HepG2 (cell line): ENCODE measurements around the gene ZNF3. TPM values are rescaled to one million over a fixed set of nuclear protein-coding genes. Genes with fewer than 3 reads are reported as not detected.
A peak's percentile ranks its signal among the peaks of the same experiment; 100 is the strongest.

ENCODE experiments used
- ATAC-seq: fragments of 200-7000 bp; cut with Tn5 transposase; 3 replicates; pipeline ENCODE4 v1.9.1; 2020; ENCODE audit warnings: mild to moderate bottlenecking, moderate library complexity
- BruUV-seq: library from RNA; stranded (reverse); fragments of 400-500 nt; replicated peaks from 2 replicates; lab custom pipeline; 2021; lab: Mats Ljungman, UMichigan
- CTCF ChIA-PET: fragments of 300-600 bp; formaldehyde crosslinking; extraction: SDS; loops from one replicate; lab custom pipeline; 2021; ENCODE audit warnings: low total read pairs, inconsistent platforms, low intra/inter-chr PET ratio; lab: Yijun Ruan, JAX
- POLR2A ChIA-PET: fragments of 350-600 bp; sonication (Branson Sonifier 250); formaldehyde crosslinking; loops from one replicate; lab custom pipeline; 2020; ENCODE audit warnings: antibody characterized with exemption, inconsistent platforms; lab: Yijun Ruan, JAX
- DNase-seq: peaks from one replicate; pipeline ENCODE4 v3.0.0-alpha.2; 2015; ENCODE audit warnings: low spot score
- FAIRE-seq: peaks from 3 replicates; lab custom pipeline; 2011; peaks lifted over from hg19 to GRCh38; lab: Jason Lieb, UNC
- H2AFZ ChIP-seq: one replicate; pipeline ENCODE4 v1.6.1; 2011; ENCODE audit warnings: low read length, inconsistent platforms
- H3K27ac ChIP-seq: fragments of 300-600 bp; 3 replicates; pipeline ENCODE4 v1.8.0; 2011; ENCODE audit warnings: mixed run types, mild to moderate bottlenecking, mixed read lengths, low read length, inconsistent platforms; ENCODE audit not compliant: insufficient read depth; ENCODE audit errors: extremely low read length
- H3K27me3 ChIP-seq, 2 experiments: fragments of 200-600 bp in 1 of 2; 2 replicates in 1 of 2; 3 replicates in 1 of 2; pipeline versions ENCODE4 v1.6.0 to v1.8.0; 2011; ENCODE audit warnings: low read length in 2 of 2, mild to moderate bottlenecking in 2 of 2, moderate library complexity in 2 of 2, inconsistent platforms in 1 of 2; ENCODE audit not compliant: insufficient read depth in 2 of 2, control insufficient read depth in 1 of 2
- H3K36me3 ChIP-seq, 2 experiments: fragments of 200-600 bp in 1 of 2; replicated peaks in 1 of 2; 2 replicates in 1 of 2; 3 replicates in 1 of 2; pipeline versions ENCODE4 v1.5.1 to v1.8.0; 2011; ENCODE audit warnings: low read length in 2 of 2, inconsistent platforms in 1 of 2; ENCODE audit not compliant: insufficient read depth in 2 of 2, control insufficient read depth in 1 of 2
- H3K4me1 ChIP-seq: 2 replicates; pipeline ENCODE4 v1.5.1; 2012; ENCODE audit warnings: low read length, inconsistent platforms; ENCODE audit not compliant: insufficient read depth
- H3K4me2 ChIP-seq: 2 replicates; pipeline ENCODE4 v1.6.0; 2011; ENCODE audit warnings: low read depth, low read length, inconsistent platforms
- H3K4me3 ChIP-seq, 3 experiments: fragments of 200-600 bp in 1 of 3; sonication (generic), shearing (Covaris generic) in 1 of 3; replicated peaks in 1 of 3; 2 replicates each; pipeline ENCODE4 v1.5.1; 2011 to 2016; ENCODE audit warnings: low read length in 3 of 3, inconsistent platforms in 2 of 3, low read depth in 2 of 3, mild to moderate bottlenecking in 2 of 3, control low read depth in 1 of 3, mixed read lengths in 1 of 3; ENCODE audit not compliant: insufficient read depth in 1 of 3
- H3K79me2 ChIP-seq: one replicate; pipeline ENCODE4 v1.6.1; 2011; ENCODE audit warnings: low read length, inconsistent platforms; ENCODE audit not compliant: insufficient read depth
- H3K9ac ChIP-seq: 2 replicates; pipeline ENCODE4 v1.6.0; 2011; ENCODE audit warnings: mild to moderate bottlenecking, low read depth, low read length, inconsistent platforms; ENCODE audit not compliant: insufficient read depth
- H3K9me3 ChIP-seq: 2 replicates; pipeline ENCODE4 v1.5.1; 2012; ENCODE audit warnings: mild to moderate bottlenecking, low read length
- H4K20me1 ChIP-seq: 2 replicates; pipeline ENCODE4 v1.6.0; 2011; ENCODE audit warnings: inconsistent platforms, mild to moderate bottlenecking, low read length, moderate library complexity; ENCODE audit not compliant: insufficient read depth
- AGO2 ChIP-seq: fragments of 200-400 bp; formaldehyde crosslinking; optimal IDR thresholded peaks from 2 replicates; pipeline ENCODE3; 2017; ENCODE audit warnings: mild to moderate bottlenecking, low read depth, low read length, moderate library complexity
- ESRRA ChIP-seq: sonication (generic); formaldehyde crosslinking; IDR thresholded peaks from 2 replicates; pipeline ENCODE4 v1.5.1; 2020; ENCODE audit warnings: mild to moderate bottlenecking, low read depth, missing genetic modification reagents
- HINFP ChIP-seq: sonication (generic); formaldehyde crosslinking; IDR thresholded peaks from 2 replicates; pipeline ENCODE4 v1.4.0; 2020; ENCODE audit warnings: low read depth, mild to moderate bottlenecking, missing genetic modification reagents
- MAFF ChIP-seq: IDR thresholded peaks from 2 replicates; pipeline ENCODE4 v1.6.1; 2011; ENCODE audit warnings: low read depth, low read length, improper control_type of control experiment
- MAFG ChIP-seq: sonication (generic); formaldehyde crosslinking; IDR thresholded peaks from 2 replicates; pipeline ENCODE4 v1.5.1; 2020; ENCODE audit warnings: mild to moderate bottlenecking, missing genetic modification reagents
- MTF2 ChIP-seq: sonication (generic); formaldehyde crosslinking; IDR thresholded peaks from 2 replicates; pipeline ENCODE4 v1.5.0; 2020; ENCODE audit warnings: missing genetic modification reagents, borderline replicate concordance
- MYNN ChIP-seq: sonication (generic); formaldehyde crosslinking; IDR thresholded peaks from 2 replicates; pipeline ENCODE4 v1.4.0; 2020; ENCODE audit warnings: mild to moderate bottlenecking, low read depth, missing genetic modification reagents
- PAWR ChIP-seq: sonication (generic); formaldehyde crosslinking; IDR thresholded peaks from 2 replicates; pipeline ENCODE4 v1.4.0; 2020; ENCODE audit warnings: missing genetic modification reagents, mild to moderate bottlenecking, borderline replicate concordance
- PLSCR1 ChIP-seq: sonication (generic); formaldehyde crosslinking; IDR thresholded peaks from 2 replicates; pipeline ENCODE4 v1.5.0; 2020; ENCODE audit warnings: missing genetic modification reagents, mild to moderate bottlenecking, borderline replicate concordance
- POLR2A ChIP-seq, 2 experiments: IDR thresholded peaks; 2 replicates each; pipeline ENCODE4 v1.6.1; 2011; ENCODE audit warnings: low read depth in 2 of 2, low read length in 2 of 2, mild to moderate bottlenecking in 1 of 2, moderate library complexity in 1 of 2; ENCODE audit not compliant: insufficient read depth in 1 of 2
- SNAPC4 ChIP-seq: sonication (generic); formaldehyde crosslinking; IDR thresholded peaks from 2 replicates; pipeline ENCODE4 v1.4.0; 2020; ENCODE audit warnings: mild to moderate bottlenecking, missing genetic modification reagents
- ZFP36L1 ChIP-seq: sonication (generic); formaldehyde crosslinking; IDR thresholded peaks from 2 replicates; pipeline ENCODE4 v1.8.0; 2022; ENCODE audit warnings: mild to moderate bottlenecking, missing genetic modification reagents, moderate library complexity
- ZNF547 ChIP-seq: sonication (generic); formaldehyde crosslinking; IDR thresholded peaks from 2 replicates; pipeline ENCODE4 v1.5.1; 2020; ENCODE audit warnings: mild to moderate bottlenecking, missing genetic modification reagents
- ZNF83 ChIP-seq: sonication (generic); formaldehyde crosslinking; IDR thresholded peaks from 2 replicates; pipeline ENCODE4 v1.4.0; 2020; ENCODE audit warnings: missing genetic modification reagents, mild to moderate bottlenecking, borderline replicate concordance
- ZSCAN21 ChIP-seq: sonication (generic); formaldehyde crosslinking; IDR thresholded peaks from 2 replicates; pipeline ENCODE4 v1.8.0; 2022; ENCODE audit warnings: mild to moderate bottlenecking, missing genetic modification reagents, moderate library complexity, borderline replicate concordance
- WGBS: methylation state at CpG from one replicate; pipeline ENCODE4 v1.1.6; 2017; ENCODE audit warnings: low lambda C conversion rate; 5-methylcytosine and 5-hydroxymethylcytosine counted together
- in situ Hi-C: cut with HindIII; loops from 2 replicates; pipeline ENCODE4 v1.10.0; 2017; ENCODE audit warnings: low pct_unique_long_range_greater_than_20kb; ENCODE audit not compliant: extremely low pct_ligation_motif_present
- intact Hi-C: fragments of 100-400 bp; cut with micrococcal nuclease; formaldehyde crosslinking; loops from one replicate; pipeline ENCODE4 v1.10.0; 2022; ENCODE audit not compliant: unreplicated experiment
- polyA plus RNA-seq, 8 experiments: library from polyadenylated mRNA; depleted of rRNA in 3 of 8; stranded (reverse) in 7 of 8; unstranded in 1 of 8; fragments of >200 nt; fragmentation: Illumina TruSeq in 4 of 8; extraction: Trizol in 4 of 8; gene quantifications; 2 replicates each; pipeline versions ENCODE4 v1.2.1 to v1.2.3, GENCODE V29; 2011 to 2016; ENCODE audit warnings: low read depth in 4 of 8, missing spikeins in 1 of 8, mixed read lengths in 1 of 8; ENCODE audit not compliant: insufficient read depth in 1 of 8
- total RNA-seq, 5 experiments: library from RNA; depleted of rRNA; stranded (reverse); fragments of >200 nt; fragmentation: Illumina TruSeq; extraction: Trizol; gene quantifications; 2 replicates each; pipeline ENCODE4 v1.2.3, GENCODE V29; 2016; ENCODE audit warnings: low read depth in 1 of 5
- TF ChIP-seq, protein P1 (sequence below): fragments of 450-650 bp; IDR thresholded peaks from 2 replicates; pipeline ENCODE4 v1.6.1; 2016

ZNF3 gene
- total and polyA plus RNA-seq, 2 of the 13 experiments (the other 11 are each of a cell fraction or from before 2014, with no cell fraction given) = 33.7 to 56.9 TPM

DNA sequence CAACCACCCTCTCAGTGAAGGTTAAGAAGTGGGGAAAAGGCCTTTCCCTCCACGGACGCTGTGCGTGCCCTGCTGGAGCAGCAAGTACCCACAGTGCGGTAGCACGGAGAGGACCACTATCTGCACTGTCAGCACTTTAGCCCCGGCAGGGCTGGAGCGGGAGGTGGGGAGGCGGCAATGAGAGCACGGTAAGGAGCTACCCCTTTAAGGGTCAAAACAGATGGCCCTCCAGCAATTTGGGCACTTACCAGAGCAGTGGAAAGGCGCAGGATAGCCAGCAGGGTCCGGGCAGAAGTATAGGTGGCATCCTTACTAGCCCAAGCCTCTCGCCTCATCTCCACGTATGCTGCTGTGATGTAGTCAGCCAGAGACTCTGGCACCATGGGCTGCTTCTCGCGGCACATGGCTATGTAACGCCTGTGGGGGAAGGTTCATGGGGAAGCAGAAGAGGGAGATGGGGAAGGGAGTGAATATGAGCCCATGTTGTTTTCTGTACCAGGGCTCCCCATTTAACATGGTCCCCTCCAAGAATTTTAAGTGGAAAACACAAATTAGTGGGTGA, 12.5 kb upstream of the ZNF3 start:
- ChIA-PET CTCF (no interaction called here), POLR2A (no interaction called here)
- no peaks in the 10 kb centered on the region for H4K20me1 ChIP-seq
- no peak for FAIRE-seq
- H3K4me2 ChIP-seq = no peak overlapping the region
- H2AFZ ChIP-seq = no peak overlapping the region
- no peak for DNase-seq
- no TSS peak for BruUV-seq
- intact Hi-C loops (no loop called here), in situ Hi-C loops (no loop called here)
- H3K27me3 ChIP-seq = no peaks in the 10 kb centered on the region; a peak in 1 of 5 replicates
- H3K4me3 ChIP-seq = no peak overlapping the region
- no peak overlapping the region for H3K9ac ChIP-seq
- peaks cover 53 to 85% of the 10 kb centered on the region in 2 experiments for H3K36me3 ChIP-seq
- no peak for ATAC-seq
- H3K27ac ChIP-seq = peak overlapping the region; percentile 1
- H3K4me1 ChIP-seq = peaks cover 32% of the 10 kb centered on the region
- WGBS = 95% methylated on average over 16 of the region's 16 CpGs
- peaks cover 16% of the 10 kb centered on the region for H3K79me2 ChIP-seq
- H3K9me3 ChIP-seq = no peaks in the 10 kb centered on the region
- TF ChIP-seq ZFP36L1 (no peak), AGO2 (peak; percentile 84), MYNN (CRISPR knock-in tag) (no peak), ZSCAN21 (CRISPR knock-in tag) (no peak), SNAPC4 (CRISPR knock-in tag) (no peak), ZNF83 (CRISPR knock-in tag) (no peak), PAWR (CRISPR knock-in tag) (no peak), PLSCR1 (no peak), MTF2 (CRISPR knock-in tag) (no peak), MAFF (peak; percentile 96), ESRRA (CRISPR knock-in tag) (no peak), MAFG (CRISPR knock-in tag) (0 out of 2 replicates have a peak, but pooled peaks have one; percentile 48), POLR2A (IDR thresholded peaks at IDR 0.05; ENCODE audit: insufficient read depth in 1 of 2, low read depth in 2 of 2, low read length in 2 of 2) (peak in 1 of 2 experiments; percentile 58; a peak in 3 of 4 replicates), HINFP (CRISPR knock-in tag) (no peak), ZNF547 (no peak)
- TF ChIP-seq, protein P1, sequence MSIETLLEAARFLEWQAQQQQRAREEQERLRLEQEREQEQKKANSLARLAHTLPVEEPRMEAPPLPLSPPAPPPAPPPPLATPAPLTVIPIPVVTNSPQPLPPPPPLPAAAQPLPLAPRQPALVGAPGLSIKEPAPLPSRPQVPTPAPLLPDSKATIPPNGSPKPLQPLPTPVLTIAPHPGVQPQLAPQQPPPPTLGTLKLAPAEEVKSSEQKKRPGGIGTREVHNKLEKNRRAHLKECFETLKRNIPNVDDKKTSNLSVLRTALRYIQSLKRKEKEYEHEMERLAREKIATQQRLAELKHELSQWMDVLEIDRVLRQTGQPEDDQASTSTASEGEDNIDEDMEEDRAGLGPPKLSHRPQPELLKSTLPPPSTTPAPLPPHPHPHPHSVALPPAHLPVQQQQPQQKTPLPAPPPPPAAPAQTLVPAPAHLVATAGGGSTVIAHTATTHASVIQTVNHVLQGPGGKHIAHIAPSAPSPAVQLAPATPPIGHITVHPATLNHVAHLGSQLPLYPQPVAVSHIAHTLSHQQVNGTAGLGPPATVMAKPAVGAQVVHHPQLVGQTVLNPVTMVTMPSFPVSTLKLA = 0 out of 2 replicates have a peak, but pooled peaks have one; percentile 15
